Neural cell (in vitro differentiated cells): ENCODE data around the gene DTX3L. TPM values are rescaled to one million over a fixed set of nuclear protein-coding genes. Genes with fewer than 3 reads are reported as not detected.

ENCODE experiments used
- H2AFZ ChIP-seq: fragments of 200-600, 300-800 bp; sonication (generic), shearing (Covaris generic); 2 replicates; pipeline ENCODE4 v1.6.0; 2014; ENCODE audit warnings: low read depth, mild to moderate bottlenecking, antibody characterized with exemption, low read length, moderate library complexity
- H3F3A ChIP-seq: fragments of 200-600 bp; shearing (Covaris generic); 2 replicates; pipeline ENCODE4 v1.6.1; 2016; ENCODE audit warnings: mild to moderate bottlenecking, moderate library complexity, mixed read lengths, antibody characterized with exemption, low read length; ENCODE audit not compliant: insufficient read depth, poor library complexity, severe bottlenecking
- H3K27ac ChIP-seq: fragments of 200-600, 300-800 bp; sonication (generic), shearing (Covaris generic); 2 replicates; pipeline ENCODE4 v1.5.1; 2014; ENCODE audit warnings: mild to moderate bottlenecking, low read length, moderate library complexity
- H3K27me3 ChIP-seq: fragments of 300-800, 200-600 bp; sonication (generic), shearing (Covaris generic); 2 replicates; pipeline ENCODE4 v1.6.0; 2014; ENCODE audit warnings: mild to moderate bottlenecking, low read depth, low read length, moderate library complexity; ENCODE audit not compliant: insufficient read depth
- H3K36me3 ChIP-seq: fragments of 300-800, 200-600 bp; sonication (generic), shearing (Covaris generic); 2 replicates; pipeline ENCODE4 v1.5.1; 2014; ENCODE audit warnings: mild to moderate bottlenecking, antibody characterized with exemption, low read length, moderate library complexity; ENCODE audit not compliant: insufficient read depth
- H3K4me2 ChIP-seq: fragments of 300-800, 200-600 bp; sonication (generic), shearing (Covaris generic); 2 replicates; pipeline ENCODE4 v1.6.0; 2014; ENCODE audit warnings: mild to moderate bottlenecking, low read length
- H3K4me3 ChIP-seq: fragments of 300-800, 200-600 bp; sonication (generic), shearing (Covaris generic); 2 replicates; pipeline ENCODE4 v1.5.1; 2014; ENCODE audit warnings: mild to moderate bottlenecking, low read length, moderate library complexity
- H3K79me2 ChIP-seq: fragments of 200-600 bp; shearing (Covaris generic); replicated peaks from 2 replicates; pipeline ENCODE4 v1.6.0; 2014; ENCODE audit warnings: mild to moderate bottlenecking, low read length, moderate library complexity; ENCODE audit not compliant: insufficient read depth
- H3K9ac ChIP-seq: fragments of 300-800, 200-600 bp; sonication (generic), shearing (Covaris generic); 2 replicates; pipeline ENCODE4 v1.6.1; 2016; ENCODE audit warnings: mild to moderate bottlenecking, low read length, mixed read lengths
- H3K9me2 ChIP-seq: fragments of 200-600 bp; shearing (Covaris generic); 2 replicates; pipeline ENCODE4 v1.6.1; 2016; ENCODE audit warnings: mild to moderate bottlenecking, low read length, mixed read lengths; ENCODE audit not compliant: insufficient read depth
- H3K9me3 ChIP-seq: fragments of 200-600, 300-800 bp; sonication (generic), shearing (Covaris generic); 2 replicates; pipeline ENCODE4 v1.6.1; 2016; ENCODE audit warnings: mild to moderate bottlenecking, mixed run types, low read length, moderate library complexity, mixed read lengths
- H4K20me1 ChIP-seq: fragments of 200-600 bp; shearing (Covaris generic); 2 replicates; pipeline ENCODE4 v1.6.1; 2016; ENCODE audit warnings: mild to moderate bottlenecking, mixed run types; ENCODE audit not compliant: insufficient read depth
- EP300 ChIP-seq: fragments of 450-650 bp; conservative IDR thresholded peaks from 2 replicates; pipeline ENCODE4 v1.6.1; 2014; ENCODE audit warnings: antibody characterized with exemption, mild to moderate bottlenecking, moderate library complexity; ENCODE audit not compliant: poor library complexity, severe bottlenecking
- EZH2 ChIP-seq: fragments of 200-600, 300-800 bp; shearing (Covaris generic), sonication (generic); IDR thresholded peaks from 2 replicates; pipeline ENCODE4 v1.6.1; 2014; ENCODE audit warnings: antibody characterized with exemption, low read length, borderline replicate concordance, mild to moderate bottlenecking; ENCODE audit not compliant: insufficient read depth, poor library complexity, severe bottlenecking
- MXI1 ChIP-seq: fragments of 450-650 bp; conservative IDR thresholded peaks from 2 replicates; pipeline ENCODE4 v1.6.1; 2014; ENCODE audit warnings: antibody characterized with exemption, mild to moderate bottlenecking; ENCODE audit not compliant: poor library complexity, severe bottlenecking
- POLR2AphosphoS5 ChIP-seq: IDR thresholded peaks from 2 replicates; pipeline ENCODE4 v1.6.1; 2012
- RAD21 ChIP-seq: fragments of 450-650 bp; conservative IDR thresholded peaks from 2 replicates; pipeline ENCODE4 v1.6.1; 2014; ENCODE audit warnings: antibody characterized with exemption, mild to moderate bottlenecking, moderate library complexity
- SMC3 ChIP-seq: fragments of 450-650 bp; conservative IDR thresholded peaks from 2 replicates; pipeline ENCODE4 v1.6.1; 2014; ENCODE audit warnings: antibody characterized with exemption, mild to moderate bottlenecking, moderate library complexity; ENCODE audit not compliant: poor library complexity
- TAF1 ChIP-seq: IDR thresholded peaks from 2 replicates; pipeline ENCODE4 v1.6.1; 2012; ENCODE audit warnings: low read depth
- polyA minus RNA-seq: library from RNA; depleted of rRNA, polyadenylated mRNA; stranded (reverse); fragments of >200 nt; gene quantifications from 2 replicates; pipeline ENCODE4 v1.2.3, GENCODE V29; 2014
- polyA plus RNA-seq: library from polyadenylated mRNA; depleted of rRNA; stranded (reverse); fragments of >200 nt; gene quantifications from 2 replicates; pipeline ENCODE4 v1.2.3, GENCODE V29; 2014
- TF ChIP-seq, protein P1 (sequence below): fragments of 450-650 bp; IDR thresholded peaks from 2 replicates; pipeline ENCODE4 v1.5.1; 2014; ENCODE audit warnings: antibody characterized with exemption, mild to moderate bottlenecking, moderate library complexity; ENCODE audit not compliant: poor library complexity, severe bottlenecking
- TF ChIP-seq, protein P2 (sequence below): IDR thresholded peaks from 2 replicates; pipeline ENCODE4 v1.6.1; 2012; ENCODE audit warnings: borderline replicate concordance

Gene DTX3L
- polyA plus RNA-seq (not detected in 2 replicates), polyA minus RNA-seq (not detected in 2 replicates)

DNA sequence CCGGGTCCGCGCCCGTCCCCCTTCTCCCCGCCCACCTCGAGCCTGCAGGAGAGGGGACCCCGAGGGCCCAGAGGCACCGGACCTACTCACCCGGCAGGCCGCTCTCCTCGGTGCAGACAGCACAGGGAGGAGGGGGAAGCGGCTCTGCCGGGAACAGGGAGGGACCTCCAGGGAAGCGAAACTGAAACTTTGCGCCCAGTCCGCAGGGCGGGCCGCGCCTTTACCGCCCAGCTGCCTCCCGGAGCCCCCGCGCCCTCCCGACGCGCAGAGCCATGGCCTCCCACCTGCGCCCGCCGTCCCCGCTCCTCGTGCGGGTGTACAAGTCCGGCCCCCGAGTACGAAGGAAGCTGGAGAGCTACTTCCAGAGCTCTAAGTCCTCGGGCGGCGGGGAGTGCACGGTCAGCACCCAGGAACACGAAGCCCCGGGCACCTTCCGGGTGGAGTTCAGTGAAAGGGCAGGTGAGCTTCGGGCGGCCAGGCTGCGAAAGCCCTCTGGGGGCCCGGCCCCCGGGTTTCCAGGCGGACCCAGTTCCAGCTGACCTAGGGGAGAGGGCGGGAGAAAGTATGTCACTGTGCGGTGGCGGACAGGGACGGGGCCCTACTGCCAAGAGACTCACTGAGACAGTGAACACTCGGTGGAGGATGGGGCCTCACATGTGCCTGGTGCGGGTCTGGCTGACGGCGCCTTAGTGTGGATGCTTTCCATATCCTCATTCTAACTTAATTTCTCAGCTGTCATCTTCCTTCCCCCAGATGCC, at the start of gene DTX3L, which contains the start of gene PARP9:
TSS of gene DTX3L (plus strand) at position 184 of the 758 bp plus-strand sequence. CDS start at position 273, 89 bp downstream.
TSS of gene PARP9 (minus strand) at position 146 of the 758 bp plus-strand sequence. CDS start 4,680 bp downstream, outside the sequence.
- H3K9me3 ChIP-seq = no peaks in the 10 kb centered on the region
- no peaks in the 10 kb centered on the region for H4K20me1 ChIP-seq
- no peaks in the 10 kb centered on the region for H3K36me3 ChIP-seq
- H3K79me2 ChIP-seq = no peaks in the 10 kb centered on the region
- no peak within 1 kb of the TSS for H3K27ac ChIP-seq
- H3K9ac ChIP-seq = no peak within 1 kb of the TSS
- H3F3A ChIP-seq = no peaks in the 10 kb centered on the region
- no peak within 1 kb of the TSS for H2AFZ ChIP-seq
- TF ChIP-seq RAD21 (no peak), EZH2 (no peak), POLR2AphosphoS5 (no peak), TAF1 (no peak), EP300 (no peak), MXI1 (no peak), SMC3 (no peak)
- TF ChIP-seq, protein P1, sequence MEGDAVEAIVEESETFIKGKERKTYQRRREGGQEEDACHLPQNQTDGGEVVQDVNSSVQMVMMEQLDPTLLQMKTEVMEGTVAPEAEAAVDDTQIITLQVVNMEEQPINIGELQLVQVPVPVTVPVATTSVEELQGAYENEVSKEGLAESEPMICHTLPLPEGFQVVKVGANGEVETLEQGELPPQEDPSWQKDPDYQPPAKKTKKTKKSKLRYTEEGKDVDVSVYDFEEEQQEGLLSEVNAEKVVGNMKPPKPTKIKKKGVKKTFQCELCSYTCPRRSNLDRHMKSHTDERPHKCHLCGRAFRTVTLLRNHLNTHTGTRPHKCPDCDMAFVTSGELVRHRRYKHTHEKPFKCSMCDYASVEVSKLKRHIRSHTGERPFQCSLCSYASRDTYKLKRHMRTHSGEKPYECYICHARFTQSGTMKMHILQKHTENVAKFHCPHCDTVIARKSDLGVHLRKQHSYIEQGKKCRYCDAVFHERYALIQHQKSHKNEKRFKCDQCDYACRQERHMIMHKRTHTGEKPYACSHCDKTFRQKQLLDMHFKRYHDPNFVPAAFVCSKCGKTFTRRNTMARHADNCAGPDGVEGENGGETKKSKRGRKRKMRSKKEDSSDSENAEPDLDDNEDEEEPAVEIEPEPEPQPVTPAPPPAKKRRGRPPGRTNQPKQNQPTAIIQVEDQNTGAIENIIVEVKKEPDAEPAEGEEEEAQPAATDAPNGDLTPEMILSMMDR = no peak
- TF ChIP-seq, protein P2, sequence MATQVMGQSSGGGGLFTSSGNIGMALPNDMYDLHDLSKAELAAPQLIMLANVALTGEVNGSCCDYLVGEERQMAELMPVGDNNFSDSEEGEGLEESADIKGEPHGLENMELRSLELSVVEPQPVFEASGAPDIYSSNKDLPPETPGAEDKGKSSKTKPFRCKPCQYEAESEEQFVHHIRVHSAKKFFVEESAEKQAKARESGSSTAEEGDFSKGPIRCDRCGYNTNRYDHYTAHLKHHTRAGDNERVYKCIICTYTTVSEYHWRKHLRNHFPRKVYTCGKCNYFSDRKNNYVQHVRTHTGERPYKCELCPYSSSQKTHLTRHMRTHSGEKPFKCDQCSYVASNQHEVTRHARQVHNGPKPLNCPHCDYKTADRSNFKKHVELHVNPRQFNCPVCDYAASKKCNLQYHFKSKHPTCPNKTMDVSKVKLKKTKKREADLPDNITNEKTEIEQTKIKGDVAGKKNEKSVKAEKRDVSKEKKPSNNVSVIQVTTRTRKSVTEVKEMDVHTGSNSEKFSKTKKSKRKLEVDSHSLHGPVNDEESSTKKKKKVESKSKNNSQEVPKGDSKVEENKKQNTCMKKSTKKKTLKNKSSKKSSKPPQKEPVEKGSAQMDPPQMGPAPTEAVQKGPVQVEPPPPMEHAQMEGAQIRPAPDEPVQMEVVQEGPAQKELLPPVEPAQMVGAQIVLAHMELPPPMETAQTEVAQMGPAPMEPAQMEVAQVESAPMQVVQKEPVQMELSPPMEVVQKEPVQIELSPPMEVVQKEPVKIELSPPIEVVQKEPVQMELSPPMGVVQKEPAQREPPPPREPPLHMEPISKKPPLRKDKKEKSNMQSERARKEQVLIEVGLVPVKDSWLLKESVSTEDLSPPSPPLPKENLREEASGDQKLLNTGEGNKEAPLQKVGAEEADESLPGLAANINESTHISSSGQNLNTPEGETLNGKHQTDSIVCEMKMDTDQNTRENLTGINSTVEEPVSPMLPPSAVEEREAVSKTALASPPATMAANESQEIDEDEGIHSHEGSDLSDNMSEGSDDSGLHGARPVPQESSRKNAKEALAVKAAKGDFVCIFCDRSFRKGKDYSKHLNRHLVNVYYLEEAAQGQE = no peak
- H3K9me2 ChIP-seq = no peaks in the 10 kb centered on the region
- peak within 1 kb of the TSS; percentile 50 for H3K4me3 ChIP-seq
- H3K4me2 ChIP-seq = no peak within 1 kb of the TSS
- peaks cover 16% of the 10 kb centered on the region for H3K27me3 ChIP-seq

DNA sequence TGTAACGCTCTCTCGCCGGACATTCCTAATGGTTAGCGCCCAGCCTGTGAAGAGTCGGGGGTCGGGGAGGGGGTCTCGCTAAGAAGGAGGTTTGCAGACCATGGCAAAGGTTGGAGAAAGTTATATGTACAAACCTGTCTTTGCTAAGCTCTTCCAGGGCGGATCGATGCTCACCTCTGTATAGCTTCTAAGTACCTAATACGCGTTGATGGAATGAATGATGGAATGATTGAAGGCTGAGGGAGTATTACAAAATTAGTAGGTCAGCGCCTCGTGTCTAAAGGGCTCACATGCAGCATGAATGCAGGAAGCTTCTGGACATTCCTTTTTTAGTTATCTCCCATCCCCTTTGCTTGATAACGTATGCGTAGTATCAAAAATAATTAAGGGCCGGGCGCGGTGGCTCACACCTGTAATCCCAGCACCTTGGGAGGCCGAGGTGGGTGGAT, 49.1 kb upstream of the DTX3L start:
- peak overlapping the region; percentile 73 for H3K4me2 ChIP-seq
- peaks cover 37% of the 10 kb centered on the region for H3K79me2 ChIP-seq
- no peaks in the 10 kb centered on the region for H3K9me3 ChIP-seq
- H3K9ac ChIP-seq = peak overlapping the region; percentile 90
- H3K27ac ChIP-seq = no peak overlapping the region
- peaks cover 3% of the 10 kb centered on the region for H4K20me1 ChIP-seq
- peak overlapping the region; percentile 87 for H3K4me3 ChIP-seq
- H3K36me3 ChIP-seq = no peaks in the 10 kb centered on the region
- no peaks in the 10 kb centered on the region for H3K27me3 ChIP-seq
- peaks cover 5% of the 10 kb centered on the region for H3F3A ChIP-seq
- TF ChIP-seq, protein P1 = no peak
- no peak for TF ChIP-seq TAF1
- no peak for TF ChIP-seq SMC3
- no peak for TF ChIP-seq EP300
- no peak for TF ChIP-seq RAD21
- no peak for TF ChIP-seq EZH2
- no peak for TF ChIP-seq MXI1
- no peak for TF ChIP-seq POLR2AphosphoS5
- TF ChIP-seq, protein P2 = no peak
- peak overlapping the region; percentile 86 for H2AFZ ChIP-seq
- no peaks in the 10 kb centered on the region for H3K9me2 ChIP-seq
